GM19468 (cell line): ENCODE data around the gene SMIM45.

Experiments used
- ATAC-seq: cut with Tn5 transposase; IDR thresholded peaks from one replicate; pipeline ENCODE4 v1.9.1; 2021; ENCODE audit warnings: mild to moderate bottlenecking, moderate library complexity, moderate number of reproducible peaks; ENCODE audit not compliant: unreplicated experiment; ENCODE audit errors: extremely low read depth

Gene SMIM45

GRCh38 chr22:41915035-41915785 is 36.7 kb upstream of the SMIM45 start, which contains the start of gene SHISA8:
TSS of gene SHISA8 (minus strand) at chr22:41915074. CDS start at chr22:41914667, 407 bp downstream.
- ATAC-seq, result no peak

- ATAC-seq, result no peak
Measured at GRCh38 chr22:41915786-41916493, 36.0 kb upstream of the SMIM45 start.

GRCh38 chr22:41916745-41917358 is 35.1 kb upstream of the SMIM45 start:
- ATAC-seq, result no peak

GRCh38 chr22:41917375-41917902 is 34.5 kb upstream of the SMIM45 start:
- ATAC-seq, result no peak

- no peak for ATAC-seq
Measured at GRCh38 chr22:41917903-41918791, 33.8 kb upstream of the SMIM45 start.

GRCh38 chr22:41919357-41920224 is 32.4 kb upstream of the SMIM45 start:
- no peak for ATAC-seq

GRCh38 chr22:41920271-41920976 is 31.5 kb upstream of the SMIM45 start:
- no peak for ATAC-seq

- no peak for ATAC-seq
Measured at GRCh38 chr22:41922328-41922727, 29.6 kb upstream of the SMIM45 start.

GRCh38 chr22:41922940-41923594 is 28.9 kb upstream of the SMIM45 start:
- ATAC-seq, result no peak

GRCh38 chr22:41923595-41924276 is 28.2 kb upstream of the SMIM45 start:
- no peak for ATAC-seq

- no peak for ATAC-seq
Measured at GRCh38 chr22:41925783-41926460, 26.0 kb upstream of the SMIM45 start.

- ATAC-seq, result no peak
Measured at GRCh38 chr22:41927813-41928212, 24.1 kb upstream of the SMIM45 start.

- no peak for ATAC-seq
Measured at GRCh38 chr22:41928593-41929417, 23.1 kb upstream of the SMIM45 start.

- no peak for ATAC-seq
Measured at GRCh38 chr22:41929418-41929810, 22.5 kb upstream of the SMIM45 start.

- ATAC-seq, result no peak
Measured at GRCh38 chr22:41931701-41932269, 20.2 kb upstream of the SMIM45 start.

- ATAC-seq, result no peak
Measured at GRCh38 chr22:41932353-41932752, 19.6 kb upstream of the SMIM45 start.
